ENCODE measurements around the gene CD300LB.
"Not testable (repeated sequence)": the region's sequence is repeated elsewhere in the genome, so short reads cannot be mapped to it uniquely, and the experiment has no call there.

Gene CD300LB

GRCh38 chr17:74525465-74525725 lies 5.9 kb downstream of the CD300LB start:
- DNase-seq (ENCODE audit: insufficient read length, low spot score) (no peak), FAIRE-seq (no peak)
- TF ChIP-seq POLR2A (IDR thresholded peaks at IDR 0.05; ENCODE audit: low read depth, low read length), result no peak

GRCh38 chr17:74524653-74525464 lies 6.4 kb downstream of the CD300LB start:
- DNase-seq (ENCODE audit: insufficient read length, low spot score) (no peak), FAIRE-seq (no peak)
- no peak for TF ChIP-seq POLR2A (IDR thresholded peaks at IDR 0.05; ENCODE audit: low read depth, low read length)

- TF ChIP-seq POLR2A (IDR thresholded peaks at IDR 0.05; ENCODE audit: low read depth, low read length), result no peak
- DNase-seq (ENCODE audit: insufficient read length, low spot score) (no peak), FAIRE-seq (no peak)
These were observed 8.0 kb downstream of the CD300LB start for GRCh38 chr17:74523308-74523707.

DNA sequence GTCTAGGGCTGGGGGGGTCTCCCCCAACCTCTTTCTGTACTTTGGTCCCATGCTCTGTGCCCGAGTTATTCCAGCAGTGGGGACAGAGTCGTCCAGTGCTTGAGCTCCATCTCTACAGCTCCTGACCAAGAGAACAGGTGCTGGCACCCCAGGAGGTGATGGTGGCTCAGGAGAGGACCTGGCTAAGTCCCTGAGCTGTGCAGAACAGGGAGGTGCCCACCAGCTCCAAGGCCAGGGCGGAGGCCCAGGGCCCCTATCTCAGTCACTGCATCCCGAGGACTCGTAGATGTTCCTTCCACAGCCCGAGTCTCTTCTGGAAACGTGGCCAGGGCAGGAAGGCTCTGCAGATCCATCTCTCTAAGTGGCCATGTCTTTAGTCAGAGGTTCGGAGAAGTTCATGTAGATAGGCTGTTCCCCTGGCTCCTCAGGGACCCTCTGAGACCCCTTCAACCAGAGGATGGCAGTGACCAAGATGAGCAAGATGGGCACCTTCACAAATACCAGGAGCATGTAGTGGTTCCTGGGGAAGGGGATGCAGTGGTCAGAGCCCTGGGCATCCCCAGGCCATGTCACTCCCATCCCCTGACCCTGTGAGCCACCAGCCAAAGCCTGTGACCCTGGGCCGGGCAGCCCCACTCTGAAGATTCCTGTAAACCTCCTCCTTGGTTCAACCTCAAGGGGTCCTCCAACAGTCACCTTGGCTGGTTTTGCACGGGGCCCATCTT lies 8.7 kb downstream of the CD300LB start:
- DNase-seq (ENCODE audit: insufficient read length, low spot score), result no peak

DNA sequence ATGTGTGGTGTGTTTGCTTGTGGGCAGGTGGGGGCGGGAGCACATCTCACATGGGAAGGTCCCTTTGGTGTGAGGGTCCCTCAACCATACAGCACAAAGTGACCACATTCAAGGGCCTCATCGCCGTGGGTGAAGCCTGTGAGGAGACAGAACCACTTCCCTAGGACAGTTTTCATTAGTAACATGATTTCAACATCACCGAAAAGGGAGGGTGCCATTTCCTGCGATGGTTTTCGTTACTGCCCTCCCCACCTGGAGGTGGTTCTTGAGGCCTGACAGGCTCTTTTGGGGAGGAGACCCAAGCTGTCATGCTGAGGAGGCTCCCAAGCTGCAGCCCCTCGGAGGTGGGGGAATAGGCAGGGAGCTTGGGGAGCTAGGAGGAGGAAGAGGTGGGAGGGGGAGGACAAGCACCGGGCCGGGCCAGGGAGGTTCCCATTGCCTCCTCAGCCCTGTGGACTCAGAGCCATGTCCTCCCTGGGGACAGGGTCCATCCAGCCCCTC lies 9.5 kb downstream of the CD300LB start:
- DNase-seq (ENCODE audit: insufficient read length, low spot score), result no peak
- FAIRE-seq, result no peak
- no peak for TF ChIP-seq POLR2A (IDR thresholded peaks at IDR 0.05; ENCODE audit: low read depth, low read length)

More for the DNA sequence above, 8.7 kb downstream of the CD300LB start:
- TF ChIP-seq POLR2A (IDR thresholded peaks at IDR 0.05; ENCODE audit: low read depth, low read length), result no peak
- FAIRE-seq, result no peak

DNA sequence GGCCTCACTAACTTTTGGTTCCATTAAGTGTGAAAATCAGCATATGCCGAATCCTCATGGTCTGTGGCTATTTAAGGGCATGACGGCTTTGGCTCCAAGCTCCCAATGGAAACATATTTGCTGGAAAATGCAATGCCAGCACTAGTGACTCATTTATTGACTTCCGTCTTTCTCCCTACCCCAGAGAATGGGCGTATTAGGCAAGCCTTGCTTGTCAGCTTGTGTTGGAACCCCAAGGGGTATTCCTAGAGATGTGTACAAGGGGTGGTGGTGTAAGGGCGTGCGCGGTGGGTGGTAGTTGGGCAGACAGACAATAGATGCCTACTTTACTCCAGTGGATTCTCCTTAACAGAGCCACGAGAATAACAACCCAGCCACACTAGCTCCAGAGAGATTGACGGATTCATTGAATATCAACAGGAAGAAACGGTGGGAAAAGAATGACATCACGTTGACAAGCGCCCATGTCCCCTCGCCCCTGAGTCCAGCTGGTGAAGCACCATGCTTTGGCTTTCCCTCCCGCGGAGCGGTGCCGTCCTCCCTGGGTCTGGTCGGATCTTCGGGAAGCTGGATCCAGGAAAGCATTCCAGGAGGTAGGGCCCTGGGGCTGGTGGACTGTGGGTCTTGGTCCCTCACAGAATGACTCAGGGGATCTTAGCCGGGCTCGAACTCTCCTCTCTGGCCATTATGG lies 10.3 kb downstream of the CD300LB start:
- FAIRE-seq (no peak), DNase-seq (ENCODE audit: insufficient read length, low spot score) (no peak)
- no peak for TF ChIP-seq POLR2A (IDR thresholded peaks at IDR 0.05; ENCODE audit: low read depth, low read length)

DNA sequence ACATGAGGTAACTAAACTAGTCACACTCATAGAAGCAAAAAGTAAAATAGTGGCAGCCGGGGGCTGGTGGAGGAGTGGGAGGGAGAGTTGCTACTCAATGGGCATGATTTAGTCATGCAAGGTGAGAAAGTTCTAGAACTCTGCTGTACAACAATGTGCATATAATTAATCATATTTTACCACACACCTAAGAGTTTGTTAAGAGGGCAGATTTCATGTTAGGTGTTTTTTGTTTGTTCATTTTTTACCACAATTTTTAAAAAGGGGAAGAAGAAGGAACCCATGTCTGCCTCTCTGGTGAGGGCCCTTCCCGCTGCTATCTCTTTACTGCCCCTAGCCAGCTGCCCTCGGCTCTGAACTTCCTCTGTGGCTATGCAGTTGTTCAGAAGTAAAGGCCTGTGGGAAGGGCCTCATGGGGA lies 11.2 kb downstream of the CD300LB start:
- DNase-seq (ENCODE audit: insufficient read length, low spot score) (no peak), FAIRE-seq (no peak)
- TF ChIP-seq POLR2A (IDR thresholded peaks at IDR 0.05; ENCODE audit: low read depth, low read length), result no peak

GRCh38 chr17:74518413-74518981 lies 12.8 kb downstream of the CD300LB start:
- FAIRE-seq; DNase-seq (ENCODE audit: insufficient read length, low spot score): not testable (repeated sequence)

DNA sequence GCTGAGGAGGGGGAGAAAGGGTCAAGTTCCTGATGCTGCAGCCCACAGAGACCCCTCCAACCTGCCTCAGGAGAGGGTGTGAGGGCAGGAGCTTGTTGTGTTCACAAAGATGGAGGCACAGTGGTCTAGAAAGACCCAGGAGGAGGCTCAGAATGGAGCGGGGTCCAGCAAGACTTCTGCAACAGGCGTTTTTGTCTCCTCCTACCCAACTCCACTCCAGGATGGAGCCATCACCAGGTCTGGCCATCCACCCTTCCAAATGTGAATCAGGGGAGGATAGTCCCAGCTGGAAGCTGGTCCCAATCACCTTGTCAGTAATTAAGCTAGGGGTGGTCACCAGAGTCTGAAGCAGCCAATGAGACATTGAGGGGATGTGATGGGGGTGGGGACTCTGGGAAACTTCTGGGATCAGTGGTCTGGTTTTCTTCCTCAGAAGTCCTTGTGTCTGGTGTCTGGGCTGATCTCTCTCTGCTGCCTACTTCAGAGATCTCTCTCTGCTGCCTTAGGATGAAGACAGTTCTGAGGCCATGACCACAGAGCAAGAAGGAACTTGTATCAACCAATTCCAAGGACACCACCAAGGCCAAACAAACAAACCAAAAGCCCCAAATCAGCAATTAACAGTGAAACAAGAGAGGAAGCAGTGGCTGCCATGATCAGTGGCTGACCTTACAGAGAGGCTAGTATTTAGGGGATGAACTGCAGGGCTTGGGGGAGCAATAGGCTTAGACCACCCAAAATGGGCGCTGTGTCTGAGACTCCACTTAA lies 14.5 kb downstream of the CD300LB start:
- DNase-seq (ENCODE audit: insufficient read length, low spot score), result no peak
- FAIRE-seq, result no peak
- TF ChIP-seq POLR2A (IDR thresholded peaks at IDR 0.05; ENCODE audit: low read depth, low read length), result no peak

- no peak for TF ChIP-seq POLR2A (IDR thresholded peaks at IDR 0.05; ENCODE audit: low read depth, low read length)
- FAIRE-seq, result no peak
- DNase-seq (ENCODE audit: insufficient read length, low spot score), result no peak
These were observed 15.3 kb downstream of the CD300LB start for GRCh38 chr17:74515941-74516340.

DNA sequence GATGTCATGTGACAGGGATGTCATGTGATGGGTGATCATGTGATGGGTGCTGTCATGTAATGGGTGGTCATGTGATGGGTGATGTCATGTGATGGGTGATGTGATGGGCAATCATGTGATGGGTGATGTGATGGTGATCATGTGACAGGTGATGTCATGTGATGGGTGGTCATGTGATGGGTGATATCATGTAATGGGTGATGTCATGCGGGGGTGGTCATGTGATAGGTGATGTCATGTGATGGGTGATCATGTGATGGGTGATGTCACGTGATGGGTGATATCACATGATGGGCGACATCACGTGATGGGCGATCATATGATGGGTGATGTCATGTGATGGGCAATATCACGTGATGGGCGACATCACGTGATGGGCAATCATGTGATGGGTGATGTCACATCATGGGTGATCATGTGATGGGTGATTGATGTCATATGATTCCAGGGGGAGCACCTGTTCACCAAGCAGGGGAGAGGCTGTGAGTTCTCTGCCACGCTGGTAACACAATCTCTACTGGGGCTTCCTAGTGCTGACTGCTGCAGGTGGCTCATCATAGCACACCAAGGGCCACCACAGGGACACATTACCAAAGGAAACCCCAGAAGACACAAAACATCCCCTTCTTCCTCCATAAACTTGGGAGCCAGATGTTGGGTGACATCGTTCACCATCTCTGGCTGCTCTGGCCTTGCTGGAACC lies 16.5 kb downstream of the CD300LB start:
- no peak for DNase-seq (ENCODE audit: insufficient read length, low spot score)
- no peak for TF ChIP-seq POLR2A (IDR thresholded peaks at IDR 0.05; ENCODE audit: low read depth, low read length)
- no peak for FAIRE-seq

DNA sequence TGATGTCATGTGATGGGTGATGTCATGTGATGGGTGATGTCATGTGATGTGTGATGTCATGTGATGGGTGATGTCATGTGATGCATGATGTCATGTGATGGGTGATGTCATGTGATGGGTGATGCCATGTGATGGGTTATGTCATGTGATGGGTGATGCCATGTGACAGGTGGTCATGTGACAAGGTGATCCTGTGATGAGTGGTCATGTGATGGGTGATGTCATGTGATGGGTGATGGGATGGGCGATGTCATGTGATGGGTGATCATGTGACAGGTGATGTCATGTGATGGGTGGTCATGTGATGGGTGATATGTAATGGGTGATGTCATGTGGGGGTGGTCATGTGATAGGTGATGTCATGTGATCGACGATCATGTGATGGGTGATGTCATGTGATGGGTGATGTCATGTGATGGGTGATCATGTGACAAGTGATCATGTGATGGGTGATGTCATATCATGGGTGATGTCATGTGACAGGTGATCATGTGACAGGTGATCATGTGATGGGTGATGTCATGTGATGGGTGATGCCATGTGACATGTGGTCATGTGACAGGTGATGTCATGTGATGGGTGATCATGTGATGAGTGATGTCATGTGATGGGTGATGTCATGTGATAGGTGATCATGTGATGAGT lies 17.2 kb downstream of the CD300LB start:
- no peak for DNase-seq (ENCODE audit: insufficient read length, low spot score)
- no peak for FAIRE-seq
- no peak for TF ChIP-seq POLR2A (IDR thresholded peaks at IDR 0.05; ENCODE audit: low read depth, low read length)
